ENCODE results near the gene CCDC186. TPM values are rescaled to one million over a fixed set of nuclear protein-coding genes. Genes with fewer than 3 reads are reported as not detected.
A peak's percentile ranks its signal among the peaks of the same experiment; 100 is the strongest.

Gene CCDC186
- total RNA-seq, 2 experiments from 2014 or later, result 12.6 to 13.8 TPM

- intact Hi-C loops (cut with micrococcal nuclease), result no loop called here
- no peak for DNase-seq
- Mint-ChIP-seq H3K4me1 (ENCODE audit: low read depth) (no peaks in the 10 kb centered on the region), H3K9me3 (no peaks in the 10 kb centered on the region), H3K4me3 (no peak overlapping the region), H3K36me3 (no peaks in the 10 kb centered on the region), H3K27ac (no peak overlapping the region), H3K27me3 (peaks cover 8% of the 10 kb centered on the region)
- POLR2A ChIA-PET, result no interaction called here
- CTCF ChIA-PET, result no interaction called here
Observed at GRCh38 chr10:114188900-114189299, 14.9 kb upstream of the CCDC186 start.

DNA sequence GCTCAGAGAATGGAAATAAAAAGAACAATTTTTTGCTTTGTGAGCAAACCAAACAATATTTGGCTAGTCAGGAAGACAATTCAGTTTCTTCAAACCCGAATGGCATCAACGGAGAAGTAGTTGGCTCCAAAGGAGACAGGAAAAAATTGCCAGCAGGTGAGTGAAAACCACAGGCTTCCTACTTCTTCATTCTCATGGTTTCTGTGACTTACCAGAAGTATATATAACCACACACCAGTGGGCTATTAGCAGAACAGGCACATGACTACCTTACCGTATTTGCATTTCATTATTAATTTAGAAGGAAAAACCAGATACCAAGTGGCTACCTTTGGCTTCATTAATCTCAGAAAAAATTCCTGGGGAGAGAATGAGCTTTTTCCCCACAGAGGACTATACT, 14.0 kb upstream of the CCDC186 start:
- ChIA-PET POLR2A (no interaction called here), CTCF (no interaction called here)
- Mint-ChIP-seq H3K27me3 (peaks cover 4% of the 10 kb centered on the region), H3K36me3 (no peaks in the 10 kb centered on the region), H3K4me1 (ENCODE audit: low read depth) (no peaks in the 10 kb centered on the region), H3K4me3 (no peak overlapping the region), H3K27ac (no peak overlapping the region), H3K9me3 (no peaks in the 10 kb centered on the region)
- intact Hi-C loops (cut with micrococcal nuclease), result no loop called here
- no peak for DNase-seq

DNA sequence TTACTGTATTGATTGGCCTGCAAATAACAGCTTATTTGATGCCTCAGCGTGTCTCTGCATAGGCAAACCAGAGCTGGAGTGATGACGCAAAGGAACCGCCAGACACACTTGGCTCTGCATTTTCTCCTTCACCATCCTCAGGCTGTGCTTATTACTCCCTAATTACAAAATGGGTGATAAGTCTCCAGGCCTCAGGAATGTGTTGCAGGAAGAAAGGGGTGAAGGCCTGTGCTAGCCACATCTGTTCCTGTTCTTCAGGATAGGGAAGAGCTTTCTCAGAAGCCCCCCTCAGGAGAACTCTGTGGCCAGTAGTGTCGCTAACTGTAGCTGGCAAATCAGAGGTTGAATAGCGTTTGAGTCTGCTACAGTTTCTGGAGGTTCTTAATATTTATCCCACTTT, 10.3 kb upstream of the CCDC186 start:
- Mint-ChIP-seq H3K4me1 (ENCODE audit: low read depth) (peaks cover 3% of the 10 kb centered on the region), H3K36me3 (no peaks in the 10 kb centered on the region), H3K4me3 (no peak overlapping the region), H3K27ac (no peak overlapping the region), H3K27me3 (peaks cover 1% of the 10 kb centered on the region), H3K9me3 (no peaks in the 10 kb centered on the region)
- intact Hi-C loops (cut with micrococcal nuclease), result no loop called here
- ChIA-PET POLR2A (no interaction called here), CTCF (interaction anchor here (0.7 kb wide), 1 partner anchor 120 kb away, joined by 3 read pairs; no protein-coding TSS in a partner anchor)
- DNase-seq, result no peak

DNA sequence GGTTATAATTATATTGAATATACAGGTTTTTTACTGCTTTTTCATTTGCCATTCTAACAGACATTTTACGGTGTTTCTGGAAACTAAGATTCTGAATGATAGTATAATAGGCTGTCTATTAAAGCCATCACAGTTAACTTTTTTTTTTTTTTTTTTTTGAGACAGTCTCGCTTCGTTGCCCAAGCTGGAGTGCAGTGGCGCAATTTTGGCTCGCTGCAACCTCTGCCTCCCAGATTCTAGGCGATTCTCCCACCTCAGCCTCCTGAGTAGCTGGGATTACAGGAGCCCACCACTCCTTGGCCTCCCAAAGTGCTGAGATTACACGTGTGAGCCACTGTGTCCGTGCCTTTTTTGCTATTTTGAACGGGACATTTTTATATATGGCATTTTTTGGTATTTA, 9.6 kb upstream of the CCDC186 start:
- CTCF ChIA-PET, result no interaction called here
- Mint-ChIP-seq H3K36me3 (no peaks in the 10 kb centered on the region), H3K4me1 (ENCODE audit: low read depth) (peaks cover 3% of the 10 kb centered on the region), H3K27me3 (peaks cover 1% of the 10 kb centered on the region), H3K27ac (no peak overlapping the region), H3K4me3 (no peak overlapping the region), H3K9me3 (no peaks in the 10 kb centered on the region)
- POLR2A ChIA-PET, result no interaction called here
- intact Hi-C loops (cut with micrococcal nuclease), result no loop called here
- DNase-seq, result no peak

DNA sequence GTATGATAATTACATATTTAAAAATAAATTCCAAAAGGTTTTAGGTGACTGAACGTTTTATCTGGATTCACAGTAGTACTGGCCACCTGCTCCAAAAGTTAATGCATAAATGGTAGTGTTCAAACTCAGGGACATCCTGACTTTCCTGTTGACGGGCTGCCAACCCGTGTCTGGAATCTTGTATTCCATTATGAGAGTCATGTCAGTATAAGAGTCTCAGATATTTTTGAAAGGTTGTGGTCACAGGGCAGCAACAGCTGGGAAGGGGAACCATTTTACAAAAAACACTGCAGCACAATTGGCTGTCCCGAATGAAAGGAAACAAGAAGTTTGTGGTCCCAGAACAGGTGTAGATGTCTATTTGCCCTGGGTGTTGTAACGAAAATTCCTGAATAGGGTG, 8.0 kb upstream of the CCDC186 start:
- intact Hi-C loops (cut with micrococcal nuclease), result no loop called here
- Mint-ChIP-seq H3K4me1 (ENCODE audit: low read depth) (peaks cover 3% of the 10 kb centered on the region), H3K27ac (no peak overlapping the region), H3K4me3 (no peak overlapping the region), H3K27me3 (peaks cover 1% of the 10 kb centered on the region), H3K36me3 (no peaks in the 10 kb centered on the region), H3K9me3 (no peaks in the 10 kb centered on the region)
- DNase-seq, result no peak
- ChIA-PET POLR2A (no interaction called here), CTCF (no interaction called here)

- DNase-seq, result no peak
- no peaks in the 10 kb centered on the region for H3K36me3 Mint-ChIP-seq
- no peak overlapping the region for H3K4me3 Mint-ChIP-seq
- ChIA-PET POLR2A (no interaction called here), CTCF (no interaction called here)
- H3K4me1 Mint-ChIP-seq (ENCODE audit: low read depth), result peaks cover 5% of the 10 kb centered on the region
- H3K27ac Mint-ChIP-seq, result no peak overlapping the region
- H3K27me3 Mint-ChIP-seq, result peaks cover 1% of the 10 kb centered on the region
- no peaks in the 10 kb centered on the region for H3K9me3 Mint-ChIP-seq
- intact Hi-C loops (cut with micrococcal nuclease), result no loop called here
Observed at GRCh38 chr10:114180937-114181336, 6.9 kb upstream of the CCDC186 start.

DNA sequence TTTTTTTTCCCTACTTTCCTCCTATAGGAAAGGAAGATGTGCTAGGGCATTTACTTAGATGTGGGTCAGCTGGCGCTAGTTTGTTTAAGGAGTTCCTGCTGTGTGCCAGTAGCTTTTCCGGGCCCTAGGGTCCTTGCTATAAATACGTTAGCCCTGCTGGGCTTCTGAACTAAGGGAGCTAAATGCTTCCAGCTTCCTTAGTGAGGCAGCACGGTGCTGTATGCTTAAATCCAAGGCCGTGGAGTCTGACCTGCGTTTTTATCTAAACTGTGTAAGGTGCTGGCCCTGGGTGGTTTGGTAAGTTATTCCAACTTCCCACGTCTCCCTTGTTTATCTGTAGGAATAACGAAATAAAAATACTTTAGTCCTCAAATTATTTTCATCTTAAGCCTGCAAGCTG, 5.7 kb upstream of the CCDC186 start:
- H3K4me1 Mint-ChIP-seq (ENCODE audit: low read depth), result peaks cover 13% of the 10 kb centered on the region
- ChIA-PET POLR2A (no interaction called here), CTCF (no interaction called here)
- no peaks in the 10 kb centered on the region for H3K36me3 Mint-ChIP-seq
- H3K9me3 Mint-ChIP-seq, result no peaks in the 10 kb centered on the region
- no peak overlapping the region for H3K4me3 Mint-ChIP-seq
- intact Hi-C loops (cut with micrococcal nuclease), result loop anchor here (10.0 kb wide), 1 partner anchor 1995 kb away; the partner anchor contains the start of gene GPAM
- no peak overlapping the region for H3K27ac Mint-ChIP-seq
- DNase-seq, result no peak
- H3K27me3 Mint-ChIP-seq, result no peaks in the 10 kb centered on the region

- POLR2A ChIA-PET, result no interaction called here
- H3K4me1 Mint-ChIP-seq (ENCODE audit: low read depth), result peaks cover 13% of the 10 kb centered on the region
- intact Hi-C loops (cut with micrococcal nuclease), result loop anchor here (10.0 kb wide), 1 partner anchor 1994 kb away; the partner anchor contains the start of gene GPAM
- H3K4me3 Mint-ChIP-seq, result peak within 1 kb of the TSS; percentile 30
- no peaks in the 10 kb centered on the region for H3K9me3 Mint-ChIP-seq
- no peak within 1 kb of the TSS for H3K27ac Mint-ChIP-seq
- H3K27me3 Mint-ChIP-seq, result no peaks in the 10 kb centered on the region
- no peaks in the 10 kb centered on the region for H3K36me3 Mint-ChIP-seq
- CTCF ChIA-PET, result no interaction called here
- no peak for DNase-seq
Observed at GRCh38 chr10:114179148-114179547, 5.1 kb upstream of the CCDC186 start, which contains the start of gene TDRD1. Gene TDRD1, plus strand, starts transcription at chr10:114179353. Its CDS starts 8,479 bp downstream, at chr10:114187832.

GRCh38 chr10:114176511-114176910, 2.5 kb upstream of the CCDC186 start:
- Mint-ChIP-seq H3K4me1 (ENCODE audit: low read depth) (peaks cover 31% of the 10 kb centered on the region), H3K27me3 (no peaks in the 10 kb centered on the region), H3K27ac (no peak overlapping the region), H3K9me3 (no peaks in the 10 kb centered on the region), H3K4me3 (no peak overlapping the region), H3K36me3 (peaks cover 3% of the 10 kb centered on the region)
- intact Hi-C loops (cut with micrococcal nuclease), result loop anchor here (10.0 kb wide), 1 partner anchor 1992 kb away; the partner anchor contains the start of gene GPAM
- POLR2A ChIA-PET, result no interaction called here
- CTCF ChIA-PET, result no interaction called here
- no peak for DNase-seq

GRCh38 chr10:114175667-114176066, 1.7 kb upstream of the CCDC186 start:
- Mint-ChIP-seq H3K27me3 (no peaks in the 10 kb centered on the region), H3K4me3 (no peak overlapping the region), H3K36me3 (peaks cover 5% of the 10 kb centered on the region), H3K9me3 (no peaks in the 10 kb centered on the region), H3K27ac (no peak overlapping the region), H3K4me1 (ENCODE audit: low read depth) (peaks cover 32% of the 10 kb centered on the region)
- POLR2A ChIA-PET, result interaction anchor here (1.0 kb wide), 1 partner anchor 351 kb away, joined by 3 read pairs; no protein-coding TSS in a partner anchor
- intact Hi-C loops (cut with micrococcal nuclease), result loop anchor here (2.0 to 10.0 kb wide), 2 partner anchors 365 to 1991 kb away; partner anchors contain the start of gene GPAM
- CTCF ChIA-PET, result interaction anchor here (2.6 kb wide), 1 partner anchor 128 kb away, joined by 13 read pairs; no protein-coding TSS in a partner anchor
- no peak for DNase-seq

GRCh38 chr10:114174695-114175188, 739 bp upstream of the CCDC186 start:
- Mint-ChIP-seq H3K4me1 (ENCODE audit: low read depth) (peaks cover 33% of the 10 kb centered on the region), H3K9me3 (no peaks in the 10 kb centered on the region), H3K4me3 (peak overlapping the region; percentile 93), H3K36me3 (peaks cover 7% of the 10 kb centered on the region), H3K27me3 (no peaks in the 10 kb centered on the region), H3K27ac (peak overlapping the region; percentile 72)
- POLR2A ChIA-PET, result interaction anchor here (0.7 to 1.3 kb wide), 4 partner anchors 321 to 494 kb away, joined by 3 to 4 read pairs (median 3); partner anchors contain the start of gene DCLRE1A
- intact Hi-C loops (cut with micrococcal nuclease), result loop anchor here (1.0 to 10.0 kb wide), 8 partner anchors 130 to 1990 kb away; partner anchors contain the start of genes FHIP2A and GPAM
- CTCF ChIA-PET, result interaction anchor here (1.1 to 2.6 kb wide), 3 partner anchors 63 to 494 kb away, joined by 3 to 13 read pairs (median 3); no protein-coding TSS in a partner anchor
- DNase-seq, result no peak

DNA sequence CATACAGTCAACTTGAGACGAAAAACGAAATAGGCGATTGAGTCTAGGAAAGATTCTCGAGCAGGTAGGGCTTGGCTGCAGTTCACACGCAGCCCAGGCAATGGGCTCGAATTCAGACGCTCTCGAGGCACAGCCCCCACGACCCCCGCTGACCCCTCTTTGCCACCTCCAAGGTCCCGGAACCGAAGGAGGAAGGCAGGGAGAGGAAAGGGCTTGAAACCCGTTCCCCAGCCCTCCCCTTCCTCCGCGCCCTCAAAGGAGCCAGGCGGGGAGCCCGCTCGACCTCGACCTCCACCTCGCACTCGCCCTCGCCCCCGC, 441 bp downstream of the CCDC186 start:
- Mint-ChIP-seq H3K9me3 (peaks cover 4% of the 10 kb centered on the region), H3K36me3 (peaks cover 13% of the 10 kb centered on the region), H3K4me1 (ENCODE audit: low read depth) (peaks cover 35% of the 10 kb centered on the region), H3K27me3 (no peaks in the 10 kb centered on the region), H3K4me3 (peak overlapping the region; percentile 93), H3K27ac (peak overlapping the region; percentile 91)
- POLR2A ChIA-PET, result interaction anchor here (0.7 to 1.1 kb wide), 2 partner anchors 11 to 493 kb away, joined by 3 to 4 read pairs; no protein-coding TSS in a partner anchor
- CTCF ChIA-PET, result interaction anchor here (1.1 to 2.6 kb wide), 3 partner anchors 62 to 493 kb away, joined by 3 to 13 read pairs (median 3); no protein-coding TSS in a partner anchor
- intact Hi-C loops (cut with micrococcal nuclease), result loop anchor here (2.0 to 10.0 kb wide), 3 partner anchors 319 to 1989 kb away; partner anchors contain the start of genes DCLRE1A, GPAM and NHLRC2
- no peak for DNase-seq

All from activated CD4-positive, alpha-beta memory T cell treated with anti-CD3 and anti-CD28 coated beads for 36 hours (primary cell).